Activated naive CD4-positive, alpha-beta T cell treated with anti-CD3 and anti-CD28 coated beads for 36 hours (primary cell): Measurements from ENCODE around the gene CCL24. TPM values are rescaled to one million over a fixed set of nuclear protein-coding genes. Genes with fewer than 3 reads are reported as not detected.
"Not testable (repeated sequence)": the region's sequence is repeated elsewhere in the genome, so short reads cannot be mapped to it uniquely, and the experiment has no call there.

Experiments used
- CTCF ChIA-PET: fragments of 350-600 bp; sonication (Branson Sonifier 250); formaldehyde crosslinking; loops from one replicate; lab custom pipeline; 2021; ENCODE audit warnings: antibody characterized with exemption; lab: Charles Lee
- DNase-seq: peaks from one replicate; pipeline ENCODE4 v3.0.0-alpha.2; 2020
- H3K27ac Mint-ChIP-seq: one replicate; pipeline ENCODE4 v1.8.0; 2021; ENCODE audit warnings: mild to moderate bottlenecking, mixed read lengths
- H3K27me3 Mint-ChIP-seq: one replicate; pipeline ENCODE4 v1.8.0; 2021; ENCODE audit warnings: low read depth, mixed read lengths
- H3K36me3 Mint-ChIP-seq: one replicate; pipeline ENCODE4 v1.8.0; 2021; ENCODE audit warnings: low read depth, mixed read lengths
- H3K4me1 Mint-ChIP-seq: one replicate; pipeline ENCODE4 v1.8.0; 2021; ENCODE audit warnings: low read depth, mixed read lengths
- H3K4me3 Mint-ChIP-seq: one replicate; pipeline ENCODE4 v1.8.0; 2021; ENCODE audit warnings: mild to moderate bottlenecking, moderate library complexity, mixed read lengths
- H3K9me3 Mint-ChIP-seq: one replicate; pipeline ENCODE4 v1.8.0; 2021; ENCODE audit warnings: mixed read lengths
- intact Hi-C: fragments of 100-400 bp; cut with micrococcal nuclease; formaldehyde crosslinking; loops from one replicate; pipeline ENCODE4 v1.15.1; 2023
- total RNA-seq, 2 experiments: library from RNA; stranded (reverse); gene quantifications; one replicate each; pipeline ENCODE4 v1.2.3, GENCODE V29; 2021

Gene CCL24
- total RNA-seq, 2 experiments from 2014 or later: not detected

DNA sequence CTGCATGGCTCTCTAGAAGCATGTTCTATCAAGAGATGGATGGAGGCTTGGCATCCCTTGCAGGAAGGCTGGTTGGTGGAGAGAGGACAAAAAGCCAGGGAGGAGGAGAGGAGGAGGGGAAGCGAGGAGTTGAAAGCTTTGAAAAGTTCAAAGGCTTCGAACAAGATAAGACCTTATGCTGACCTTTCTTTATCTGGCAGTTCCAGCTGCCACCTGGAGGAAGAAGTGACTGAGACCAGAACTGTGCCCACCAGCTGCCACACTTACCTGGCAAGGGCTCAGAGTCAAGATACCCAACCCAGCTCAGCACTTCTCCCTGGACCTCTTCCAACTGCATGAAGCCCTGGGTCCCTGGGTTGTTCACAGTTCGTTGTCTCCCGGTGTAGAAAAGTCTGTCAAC, 14.8 kb downstream of the CCL24 start:
- no peaks in the 10 kb centered on the region for H3K27me3 Mint-ChIP-seq
- H3K27ac Mint-ChIP-seq: no peak overlapping the region
- H3K36me3 Mint-ChIP-seq: no peaks in the 10 kb centered on the region
- DNase-seq: no peak
- no peak overlapping the region for H3K4me3 Mint-ChIP-seq
- no peaks in the 10 kb centered on the region for H3K4me1 Mint-ChIP-seq
- H3K9me3 Mint-ChIP-seq: no peaks in the 10 kb centered on the region
- intact Hi-C loops: no loop called here
- CTCF ChIA-PET: interaction anchor here (0.7 kb wide), 1 partner anchor 44 kb away, joined by 4 read pairs; no protein-coding TSS in a partner anchor

DNA sequence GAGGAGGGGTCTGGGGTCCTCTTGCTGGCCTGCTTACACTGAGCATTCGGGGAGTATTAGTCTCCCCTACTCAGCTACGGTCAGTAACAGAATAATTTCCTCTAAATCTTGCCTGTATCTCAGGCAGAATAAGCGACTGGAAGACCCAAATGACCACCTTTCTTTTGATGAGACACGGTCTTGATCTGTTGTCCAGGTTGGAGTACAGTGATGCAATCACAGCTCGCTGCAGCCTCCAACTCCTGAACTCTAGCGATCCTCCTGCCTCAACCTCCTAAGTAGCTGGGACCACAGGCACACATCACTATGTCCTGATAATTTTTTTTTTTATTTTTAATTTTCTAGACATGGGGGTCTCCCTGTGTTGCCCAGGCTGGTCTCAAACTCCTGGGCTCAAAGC, 17.2 kb downstream of the CCL24 start:
- intact Hi-C loops: no loop called here
- Mint-ChIP-seq H3K27me3 (no peaks in the 10 kb centered on the region), H3K27ac (no peak overlapping the region), H3K9me3 (no peaks in the 10 kb centered on the region), H3K4me3 (no peak overlapping the region), H3K36me3 (no peaks in the 10 kb centered on the region), H3K4me1 (no peaks in the 10 kb centered on the region)
- CTCF ChIA-PET: no interaction called here
- no peak for DNase-seq

DNA sequence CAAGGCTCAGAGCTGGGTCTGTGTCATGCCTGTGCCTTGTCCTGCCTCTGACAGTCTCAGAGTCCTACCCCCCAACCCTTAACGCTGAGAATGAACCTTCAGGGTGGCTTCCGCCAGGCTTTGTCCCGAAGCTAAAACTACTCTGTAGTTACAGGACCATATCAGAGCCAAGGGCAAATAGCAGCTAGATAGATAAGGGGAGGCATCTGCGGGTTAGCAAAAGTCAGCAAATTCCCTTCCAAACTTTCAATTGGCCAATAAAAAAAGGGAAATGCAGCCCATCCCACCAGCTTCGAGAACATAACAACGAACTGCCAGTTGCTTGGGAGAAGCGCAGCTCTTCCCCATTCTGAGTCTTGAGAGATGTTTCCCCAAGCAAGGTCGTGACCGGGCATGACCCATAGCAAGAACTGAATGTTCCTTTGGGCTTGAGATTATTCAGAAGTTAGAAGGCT, 17.7 kb downstream of the CCL24 start:
- intact Hi-C loops: no loop called here
- H3K9me3 Mint-ChIP-seq: no peaks in the 10 kb centered on the region
- no peak for DNase-seq
- no peak overlapping the region for H3K27ac Mint-ChIP-seq
- CTCF ChIA-PET: no interaction called here
- no peaks in the 10 kb centered on the region for H3K4me1 Mint-ChIP-seq
- H3K4me3 Mint-ChIP-seq: no peak overlapping the region
- no peaks in the 10 kb centered on the region for H3K27me3 Mint-ChIP-seq
- H3K36me3 Mint-ChIP-seq: no peaks in the 10 kb centered on the region

DNA sequence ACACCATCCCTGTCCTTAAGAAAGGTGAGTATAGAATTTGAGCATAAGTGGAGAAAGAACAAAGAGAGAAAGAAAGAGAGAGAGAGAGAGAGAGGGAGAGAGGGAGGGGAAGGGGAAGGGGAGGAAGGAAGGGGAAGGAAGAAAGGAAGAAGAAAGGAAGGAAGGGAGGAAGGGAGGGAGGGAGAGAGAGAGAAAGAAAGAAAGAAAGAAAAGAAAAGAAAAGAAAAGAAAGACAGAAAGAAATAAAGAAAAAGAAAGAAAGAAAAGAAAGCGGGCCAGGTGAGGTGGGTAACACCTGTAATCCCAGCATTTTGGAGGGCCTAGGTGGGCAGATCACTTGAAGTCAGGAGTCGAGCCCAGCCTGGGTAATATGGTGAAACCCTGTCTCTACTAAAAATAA, 19.9 kb downstream of the CCL24 start:
- Mint-ChIP-seq H3K4me1 (no peaks in the 10 kb centered on the region), H3K9me3 (no peaks in the 10 kb centered on the region), H3K27me3 (no peaks in the 10 kb centered on the region), H3K36me3 (no peaks in the 10 kb centered on the region), H3K27ac (no peak overlapping the region), H3K4me3 (no peak overlapping the region)
- no peak for DNase-seq
- intact Hi-C loops: no loop called here
- CTCF ChIA-PET: no interaction called here

DNA sequence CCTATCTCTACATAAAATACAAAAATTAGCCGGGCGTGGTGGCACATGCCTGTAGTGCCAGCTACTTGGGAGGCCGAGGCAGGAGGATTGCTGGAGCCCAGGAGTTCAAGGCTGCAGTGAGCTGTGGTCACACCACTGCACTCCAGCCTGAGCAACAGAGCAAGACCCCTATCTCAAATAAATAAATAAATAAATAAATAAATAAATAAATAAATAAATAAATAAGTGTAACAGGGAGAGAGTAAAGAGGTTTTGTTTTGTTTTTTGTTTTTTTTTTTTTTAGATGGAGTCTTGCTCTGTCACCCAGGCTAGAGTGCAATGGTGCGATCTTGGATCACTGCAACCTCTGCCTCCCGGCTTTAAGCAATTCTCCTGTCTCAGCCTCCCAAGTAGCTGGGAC, 21.0 kb downstream of the CCL24 start:
- H3K4me3 Mint-ChIP-seq, H3K27ac Mint-ChIP-seq, DNase-seq, H3K4me1 Mint-ChIP-seq, H3K27me3 Mint-ChIP-seq, H3K9me3 Mint-ChIP-seq, H3K36me3 Mint-ChIP-seq, intact Hi-C loops, CTCF ChIA-PET: not testable (repeated sequence)

DNA sequence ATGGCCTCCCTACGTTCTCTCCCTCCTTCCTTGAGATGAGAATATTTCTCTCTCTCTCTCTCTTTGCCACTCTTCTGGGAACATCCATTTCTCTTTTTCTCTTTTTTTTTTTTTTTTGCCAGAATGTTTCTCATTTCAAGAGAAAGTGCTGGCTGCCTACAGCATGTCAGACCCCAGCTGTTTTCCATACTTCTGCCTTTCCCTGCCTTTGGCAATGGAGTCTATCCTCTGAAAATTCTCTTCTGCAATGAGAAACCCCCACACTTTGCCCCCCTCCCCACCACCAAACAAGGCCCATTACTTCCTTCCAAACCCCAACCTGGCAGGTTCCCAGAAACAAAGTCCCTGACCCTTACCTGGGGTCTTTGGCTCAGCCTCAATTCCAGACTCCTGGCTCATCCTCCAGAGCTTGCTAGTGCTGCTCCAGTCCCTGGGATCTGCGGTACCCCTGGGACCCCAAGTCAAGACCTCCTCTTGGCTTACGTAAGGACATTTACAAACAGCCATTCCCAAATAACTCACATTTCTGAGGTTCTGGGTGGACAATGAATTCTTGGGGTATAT, 24.2 kb downstream of the CCL24 start:
- Mint-ChIP-seq H3K27me3 (no peaks in the 10 kb centered on the region), H3K4me1 (no peaks in the 10 kb centered on the region), H3K9me3 (no peaks in the 10 kb centered on the region), H3K4me3 (no peak overlapping the region), H3K36me3 (no peaks in the 10 kb centered on the region), H3K27ac (no peak overlapping the region)
- no peak for DNase-seq
- CTCF ChIA-PET: no interaction called here
- intact Hi-C loops: no loop called here

DNA sequence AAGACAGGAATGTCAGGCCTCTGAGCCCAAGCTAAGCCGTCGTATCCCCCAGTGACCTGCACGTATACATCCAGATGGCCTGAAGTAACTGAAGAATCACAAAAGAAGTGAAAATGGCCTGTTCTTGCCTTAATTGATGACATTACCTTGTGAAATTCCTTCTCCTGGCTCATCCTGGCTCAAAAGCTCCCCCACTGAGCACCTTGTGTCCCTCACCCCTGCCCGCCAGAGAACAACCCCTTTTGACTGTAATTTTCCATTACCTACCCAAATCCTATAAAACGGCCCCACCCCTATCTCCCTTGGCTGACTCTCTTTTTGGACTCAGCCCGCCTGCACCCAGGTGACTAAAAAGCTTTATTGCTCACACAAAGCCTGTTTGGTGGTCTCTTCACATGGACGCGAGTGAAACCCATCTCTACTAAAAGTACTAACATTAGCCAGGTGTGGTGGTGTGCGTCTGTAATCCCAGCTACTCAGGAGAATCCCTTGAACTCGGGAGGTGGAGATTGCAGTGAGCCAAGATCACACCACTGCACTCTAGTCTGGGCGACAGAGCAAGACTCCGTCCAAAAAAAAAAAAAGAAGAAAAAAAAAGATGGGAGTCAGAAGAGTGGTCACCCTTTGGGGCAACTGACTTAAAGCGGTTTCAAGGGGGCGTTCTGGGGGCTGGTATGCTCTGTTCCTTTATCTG, 25.3 kb downstream of the CCL24 start:
- intact Hi-C loops, DNase-seq, H3K27ac Mint-ChIP-seq, H3K4me3 Mint-ChIP-seq, H3K27me3 Mint-ChIP-seq, H3K9me3 Mint-ChIP-seq, H3K36me3 Mint-ChIP-seq, H3K4me1 Mint-ChIP-seq: not testable (repeated sequence)
- CTCF ChIA-PET: interaction anchor here (0.7 kb wide), 1 partner anchor 137 kb away, joined by 3 read pairs; no protein-coding TSS in a partner anchor

GRCh38 chr7:75783058-75783457, 30.5 kb downstream of the CCL24 start:
- Mint-ChIP-seq H3K4me1 (peaks cover 13% of the 10 kb centered on the region), H3K27me3 (peaks cover 18% of the 10 kb centered on the region)
- H3K4me3 Mint-ChIP-seq, DNase-seq, intact Hi-C loops, H3K9me3 Mint-ChIP-seq, H3K27ac Mint-ChIP-seq, H3K36me3 Mint-ChIP-seq: not testable (repeated sequence)
- CTCF ChIA-PET: interaction anchor here (0.6 kb wide), 1 partner anchor 149 kb away, joined by 4 read pairs; no protein-coding TSS in a partner anchor

- not testable (repeated sequence) for H3K27ac Mint-ChIP-seq
These were observed 32.8 kb downstream of the CCL24 start for GRCh38 chr7:75780647-75781273.

DNA sequence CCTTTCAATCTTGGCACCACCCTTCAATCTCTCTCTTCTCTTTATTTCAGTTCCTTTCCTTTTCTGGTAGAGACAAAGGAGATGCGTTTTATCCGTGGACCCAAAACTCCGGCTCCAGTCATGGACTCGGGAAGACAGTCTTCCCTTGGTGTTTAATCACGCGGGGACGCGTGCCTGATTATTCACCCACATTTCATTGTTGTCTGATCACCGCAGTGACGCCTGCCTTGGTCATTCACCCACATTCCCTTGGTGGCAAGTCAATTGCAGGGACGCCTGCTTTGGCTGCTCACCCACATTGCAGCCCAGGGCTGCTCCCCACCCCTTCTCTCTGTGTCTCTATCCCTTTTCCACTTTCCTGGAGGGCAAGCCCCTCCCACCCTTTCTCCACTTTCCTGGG, 34.1 kb downstream of the CCL24 start:
- intact Hi-C loops, H3K27ac Mint-ChIP-seq, DNase-seq, H3K36me3 Mint-ChIP-seq, H3K4me3 Mint-ChIP-seq, CTCF ChIA-PET, H3K9me3 Mint-ChIP-seq: not testable (repeated sequence)
- H3K4me1 Mint-ChIP-seq: peaks cover 32% of the 10 kb centered on the region
- peaks cover 18% of the 10 kb centered on the region for H3K27me3 Mint-ChIP-seq

More at GRCh38 chr7:75780647-75781273, 32.8 kb downstream of the CCL24 start:
- DNase-seq, H3K36me3 Mint-ChIP-seq, H3K9me3 Mint-ChIP-seq, H3K4me3 Mint-ChIP-seq, intact Hi-C loops, CTCF ChIA-PET: not testable (repeated sequence)
- Mint-ChIP-seq H3K4me1 (peaks cover 29% of the 10 kb centered on the region), H3K27me3 (peaks cover 18% of the 10 kb centered on the region)

- intact Hi-C loops, CTCF ChIA-PET, H3K4me3 Mint-ChIP-seq, H3K9me3 Mint-ChIP-seq, H3K27ac Mint-ChIP-seq, H3K36me3 Mint-ChIP-seq, DNase-seq: not testable (repeated sequence)
- peaks cover 32% of the 10 kb centered on the region for H3K4me1 Mint-ChIP-seq
- H3K27me3 Mint-ChIP-seq: peaks cover 18% of the 10 kb centered on the region
These were observed 34.6 kb downstream of the CCL24 start for GRCh38 chr7:75779035-75779434.

GRCh38 chr7:75776295-75776971, 37.2 kb downstream of the CCL24 start:
- Mint-ChIP-seq H3K4me3 (no peak overlapping the region), H3K9me3 (no peaks in the 10 kb centered on the region), H3K27ac (peak overlapping the region; percentile 81), H3K4me1 (peaks cover 32% of the 10 kb centered on the region), H3K36me3 (no peaks in the 10 kb centered on the region), H3K27me3 (peaks cover 7% of the 10 kb centered on the region)
- CTCF ChIA-PET: no interaction called here
- DNase-seq: peak; percentile 81
- intact Hi-C loops: loop anchor here (1.0 to 2.0 kb wide), 4 partner anchors 38 to 233 kb away; partner anchors contain the start of genes HIP1 and RHBDD2
